ENCODE measurements around the gene STARD13. TPM values are rescaled to one million over a fixed set of nuclear protein-coding genes. Genes with fewer than 3 reads are reported as not detected.

STARD13 gene
- total RNA-seq, 1 experiment from 2014 or later, result 26.6 TPM

- CTCF ChIA-PET, result interaction anchor here (0.6 kb wide), 1 partner anchor 110 kb away, joined by 8 read pairs; no protein-coding TSS in a partner anchor
- POLR2A ChIA-PET (ENCODE audit: unreplicated experiment), result no interaction called here
- no peak overlapping the region for H3K4me3 ChIP-seq (ENCODE audit: low read length)
- H3K4me1 ChIP-seq (ENCODE audit: insufficient read depth, low read length), result peaks cover 11% of the 10 kb centered on the region; the same call in 1 of the 2 replicates
- H3K9ac ChIP-seq (ENCODE audit: low read length), result no peak overlapping the region
- ATAC-seq (peak; percentile 21; the same call in 1 of the 2 replicates), DNase-seq (no peak)
- H3K27ac ChIP-seq (ENCODE audit: low read length), result peak overlapping the region; percentile 6; the same call in 1 of the 2 replicates
- intact Hi-C loops (cut with micrococcal nuclease), result no loop called here
- H3K79me2 ChIP-seq (ENCODE audit: low read length), result no peaks in the 10 kb centered on the region
- no peak for TF ChIP-seq EZH2phosphoT487 (IDR thresholded peaks at IDR 0.05; ENCODE audit: borderline replicate concordance, low read length)
- peak; percentile 48 for TF ChIP-seq CTCF (conservative IDR thresholded peaks at IDR 0.05; ENCODE audit: low read depth, low read length)
- no peak for TF ChIP-seq EZH2 (IDR thresholded peaks at IDR 0.05; ENCODE audit: low read length, unreplicated experiment)
- H3K4me2 ChIP-seq (ENCODE audit: low read length), result no peak overlapping the region
- no peaks in the 10 kb centered on the region for H3K27me3 ChIP-seq (ENCODE audit: low read length)
- H3K9me3 ChIP-seq (ENCODE audit: low read length), result no peaks in the 10 kb centered on the region
- H3K9me2 ChIP-seq (replicated peaks; ENCODE audit: low read length), result no peaks in the 10 kb centered on the region
- no peaks in the 10 kb centered on the region for H3F3A ChIP-seq (ENCODE audit: low read length, unreplicated experiment)
- no peaks in the 10 kb centered on the region for H4K20me1 ChIP-seq (ENCODE audit: low read length)
- H3K36me3 ChIP-seq (ENCODE audit: low read depth, low read length), result peaks cover 36% of the 10 kb centered on the region
- BruUV-seq (replicated peaks), result no TSS peak
- no peak overlapping the region for H2AFZ ChIP-seq (ENCODE audit: low read length)
These were observed 175.8 kb downstream of the STARD13 start for GRCh38 chr13:33109801-33110200.

GRCh38 chr13:33109271-33109697 lies 176.3 kb downstream of the STARD13 start:
- Histone ChIP-seq H3K4me1 (ENCODE audit: insufficient read depth, low read length) (peaks cover 11% of the 10 kb centered on the region; the same call in 1 of the 2 replicates), H3K36me3 (ENCODE audit: low read depth, low read length) (peaks cover 37% of the 10 kb centered on the region)
- DNase-seq, result no peak

More at GRCh38 chr13:33109271-33109697, 176.3 kb downstream of the STARD13 start:
- Histone ChIP-seq H3K79me2 (ENCODE audit: low read length) (no peaks in the 10 kb centered on the region), H3K9me3 (ENCODE audit: low read length) (no peaks in the 10 kb centered on the region), H3K4me3 (ENCODE audit: low read length) (no peak overlapping the region), H3K9me2 (replicated peaks; ENCODE audit: low read length) (no peaks in the 10 kb centered on the region), H3F3A (ENCODE audit: low read length, unreplicated experiment) (no peaks in the 10 kb centered on the region), H4K20me1 (ENCODE audit: low read length) (no peaks in the 10 kb centered on the region), H2AFZ (ENCODE audit: low read length) (no peak overlapping the region), H3K9ac (ENCODE audit: low read length) (no peak overlapping the region), H3K27ac (ENCODE audit: low read length) (peak overlapping the region; percentile 22), H3K4me2 (ENCODE audit: low read length) (no peak overlapping the region), H3K27me3 (ENCODE audit: low read length) (no peaks in the 10 kb centered on the region)
- no peak for TF ChIP-seq CTCF (conservative IDR thresholded peaks at IDR 0.05; ENCODE audit: low read depth, low read length)
- no peak for TF ChIP-seq EZH2phosphoT487 (IDR thresholded peaks at IDR 0.05; ENCODE audit: borderline replicate concordance, low read length)
- no peak for TF ChIP-seq EZH2 (IDR thresholded peaks at IDR 0.05; ENCODE audit: low read length, unreplicated experiment)
- CTCF ChIA-PET, result no interaction called here
- POLR2A ChIA-PET (ENCODE audit: unreplicated experiment), result no interaction called here
- BruUV-seq (replicated peaks), result no TSS peak
- ATAC-seq, result peak; percentile 87
- intact Hi-C loops (cut with micrococcal nuclease), result no loop called here
